ENCODE data around the gene ARHGAP32. TPM values are rescaled to one million over a fixed set of nuclear protein-coding genes. Genes with fewer than 3 reads are reported as not detected.

The ARHGAP32 gene
- total RNA-seq, 1 experiment from 2014 or later, result 22.0 TPM

- no CpG with 5 or more reads among the region's 15 CpGs for WGBS (ENCODE audit: extremely low coverage, insufficient read length, low lambda C conversion rate)
- H3K4me1 ChIP-seq (ENCODE audit: insufficient read depth, low read length), result no peaks in the 10 kb centered on the region; the same call in 1 of the 2 replicates
- no peak for DNase-seq
- no peak overlapping the region for H3K9ac ChIP-seq (ENCODE audit: extremely low read depth, insufficient read length, low read length)
- H2BK5ac ChIP-seq (ENCODE audit: insufficient read length, low read length), result no peak overlapping the region
- H2BK12ac ChIP-seq (ENCODE audit: insufficient read length, low read depth, low read length), result no peak overlapping the region
- no peak overlapping the region for H4K5ac ChIP-seq (ENCODE audit: insufficient read length, low read depth, low read length)
- no peak overlapping the region for H2BK120ac ChIP-seq (ENCODE audit: low read depth, low read length, poor library complexity, severe bottlenecking)
- no peak overlapping the region for H3K4me3 Mint-ChIP-seq
- no peaks in the 10 kb centered on the region for H3K79me1 ChIP-seq (ENCODE audit: insufficient read depth, low read depth, low read length, poor library complexity, severe bottlenecking)
- H4K91ac ChIP-seq (ENCODE audit: insufficient read length, low read depth, low read length), result no peak overlapping the region
- H3K9me3 ChIP-seq (ENCODE audit: control insufficient read depth, low read depth, low read length), result no peaks in the 10 kb centered on the region
- peaks cover 2% of the 10 kb centered on the region; the same call in 1 of the 2 replicates for H3K27me3 ChIP-seq (ENCODE audit: insufficient read depth, low read length)
- H3K23me2 ChIP-seq (ENCODE audit: insufficient read length, low read depth, low read length, poor library complexity, severe bottlenecking), result no peaks in the 10 kb centered on the region
- no peak overlapping the region; a peak in 1 of 7 replicates for H3K27ac Mint-ChIP-seq
- no peak overlapping the region for H4K8ac ChIP-seq (replicated peaks; ENCODE audit: insufficient read length, low read depth, low read length)
- H3K4me1 Mint-ChIP-seq, result peaks cover 24 to 28% of the 10 kb centered on the region in 2 experiments
- H3K56ac ChIP-seq (ENCODE audit: insufficient read length, low read depth, low read length), result no peak overlapping the region
- H2BK20ac ChIP-seq (ENCODE audit: low read depth, low read length, poor library complexity, severe bottlenecking), result no peak overlapping the region
- no peaks in the 10 kb centered on the region for H3K36me3 Mint-ChIP-seq (ENCODE audit: insufficient read depth in 1 of 3, low read depth in 3 of 3)
- H2AK5ac ChIP-seq (ENCODE audit: insufficient read length, low read length), result no peak overlapping the region
- no peaks in the 10 kb centered on the region for H4K20me1 ChIP-seq (ENCODE audit: control insufficient read depth, insufficient read depth, insufficient read length)
- no peaks in the 10 kb centered on the region for H3K79me2 ChIP-seq (ENCODE audit: insufficient read depth, low read length)
- H3T11ph ChIP-seq (ENCODE audit: low read length), result no peak overlapping the region
- no peak for TF ChIP-seq CTCF (conservative IDR thresholded peaks at IDR 0.05)
- no peaks in the 10 kb centered on the region; a peak in 1 of 5 replicates for H3K9me3 Mint-ChIP-seq
- peaks cover 30% of the 10 kb centered on the region for H3K27me3 Mint-ChIP-seq (ENCODE audit: low read depth)
- H3K4ac ChIP-seq (ENCODE audit: low read depth, low read length), result no peak overlapping the region
- no peak overlapping the region for H3K27ac ChIP-seq (ENCODE audit: insufficient read length, low read depth, low read length)
- H2BK15ac ChIP-seq (ENCODE audit: low read depth, low read length), result no peak overlapping the region
- H2AFZ ChIP-seq (ENCODE audit: low read length), result no peak overlapping the region
- H3K23ac ChIP-seq (ENCODE audit: insufficient read length, low read depth, low read length), result no peak overlapping the region
- peak overlapping the region; percentile 46 for H3K18ac ChIP-seq (ENCODE audit: insufficient read length, low read depth, low read length)
- H3K4me2 ChIP-seq (ENCODE audit: insufficient read depth, insufficient read length, low read length), result no peak overlapping the region
- peak overlapping the region; percentile 35; the same call in 1 of the 2 replicates for H3K14ac ChIP-seq (ENCODE audit: insufficient read depth, low read length)
Observed at GRCh38 chr11:128940603-128941002, 251.5 kb downstream of the ARHGAP32 start.
